Fibroblast of villous mesenchyme (primary cell): Measurements from ENCODE around the gene ALG1L2. TPM values are rescaled to one million over a fixed set of nuclear protein-coding genes. Genes with fewer than 3 reads are reported as not detected.
"Not testable (repeated sequence)": the region's sequence is repeated elsewhere in the genome, so short reads cannot be mapped to it uniquely, and the experiment has no call there.

ENCODE experiments used
- DNase-seq: peaks from one replicate; pipeline ENCODE4 v3.0.0-alpha.2; 2010; ENCODE audit warnings: low read depth
- H3K4me3 ChIP-seq: 2 replicates; pipeline ENCODE4 v1.5.1; 2011; ENCODE audit warnings: low read depth, mild to moderate bottlenecking, low read length
- CTCF ChIP-seq: IDR thresholded peaks from 2 replicates; pipeline ENCODE4 v1.5.1; 2012; ENCODE audit warnings: low read depth, mild to moderate bottlenecking, low read length; ENCODE audit not compliant: insufficient read depth
- total RNA-seq: library from RNA; depleted of rRNA; stranded (reverse); fragments of >200 nt; gene quantifications from 2 replicates; pipeline ENCODE4 v1.2.3, GENCODE V29; 2012

Gene ALG1L2, protein sequence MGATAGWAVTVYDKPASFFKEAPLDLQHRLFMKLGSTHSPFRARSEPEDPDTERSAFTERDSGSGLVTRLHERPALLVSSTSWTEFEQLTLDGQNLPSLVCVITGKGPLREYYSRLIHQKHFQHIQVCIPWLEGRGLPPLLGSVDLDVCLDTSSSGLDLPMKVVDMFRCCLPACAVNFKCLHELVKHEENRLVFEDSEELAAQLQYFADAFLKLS
- 0.86 TPM in 1 of 2 replicates, not detected in the other for total RNA-seq

DNA sequence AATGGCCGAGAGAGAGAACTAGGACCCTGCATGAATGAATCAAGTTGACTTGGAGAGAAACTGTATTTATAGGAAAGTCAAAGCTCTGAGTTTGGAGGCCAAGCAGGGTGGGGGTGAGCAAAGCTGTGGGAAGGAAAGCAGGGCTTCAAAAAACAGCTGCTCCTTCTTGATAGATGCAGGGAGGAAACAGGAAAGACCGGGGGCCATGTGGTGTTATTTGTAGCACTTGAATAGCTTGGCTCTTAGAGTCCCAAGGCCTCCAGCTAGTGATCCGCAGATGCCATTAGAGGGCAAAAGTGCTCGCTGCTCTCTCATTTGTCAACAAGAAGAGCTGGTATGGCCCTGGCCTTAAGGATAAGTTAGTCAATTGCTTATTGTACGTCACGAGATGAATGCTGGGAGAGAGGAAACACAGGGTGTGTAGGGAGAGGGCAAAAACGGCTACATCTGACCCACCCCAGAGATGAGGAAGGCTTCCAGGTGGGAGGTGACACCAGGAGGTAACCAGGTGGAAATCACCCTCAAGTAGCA, at the start of gene ALG1L2:
TSS of gene ALG1L2 (plus strand) at position 481 of the 531 bp plus-strand sequence. CDS start 186 bp downstream, outside the sequence.
- no peak for DNase-seq
- no peak for TF ChIP-seq CTCF

DNA sequence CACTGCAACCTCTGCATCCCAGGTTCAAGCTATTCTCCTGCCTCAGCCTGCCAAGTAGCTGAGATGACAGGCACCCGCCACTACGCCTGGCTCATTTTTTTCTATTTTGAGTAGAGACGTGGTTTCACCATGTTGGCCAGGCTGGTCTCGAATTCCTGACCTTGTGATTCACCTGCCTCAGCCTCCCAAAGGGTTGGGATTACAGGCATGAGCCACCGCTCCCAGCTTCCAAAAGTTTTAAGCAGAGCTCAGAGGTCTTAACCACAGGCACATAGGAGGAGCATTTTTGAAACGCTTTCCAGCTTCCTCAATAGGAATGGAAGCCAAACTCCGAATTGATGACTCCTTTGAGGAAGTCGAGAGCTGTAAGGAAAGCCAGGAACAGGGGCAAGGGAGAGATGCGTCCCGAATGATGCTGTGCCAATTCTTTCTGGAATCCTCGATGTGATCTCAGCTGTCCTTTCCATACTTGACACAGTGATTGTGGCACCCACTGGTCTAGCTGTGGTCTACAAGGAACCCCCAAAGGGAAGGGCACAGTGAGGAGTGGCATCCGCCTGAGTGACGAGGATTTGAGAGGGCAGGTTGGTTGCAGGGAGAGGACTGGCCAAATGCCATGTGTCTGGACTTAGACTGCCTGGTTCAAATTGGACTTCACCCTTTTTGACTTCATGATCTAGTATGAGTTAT, 44.4 kb upstream of the ALG1L2 start:
- not testable (repeated sequence) for DNase-seq, H3K4me3 ChIP-seq

More for the DNA sequence above, at the start of gene ALG1L2:
- no peak within 1 kb of the TSS for H3K4me3 ChIP-seq

GRCh38 chr3:130042736-130043135, 38.9 kb upstream of the ALG1L2 start:
- H3K4me3 ChIP-seq, DNase-seq: not testable (repeated sequence)

DNA sequence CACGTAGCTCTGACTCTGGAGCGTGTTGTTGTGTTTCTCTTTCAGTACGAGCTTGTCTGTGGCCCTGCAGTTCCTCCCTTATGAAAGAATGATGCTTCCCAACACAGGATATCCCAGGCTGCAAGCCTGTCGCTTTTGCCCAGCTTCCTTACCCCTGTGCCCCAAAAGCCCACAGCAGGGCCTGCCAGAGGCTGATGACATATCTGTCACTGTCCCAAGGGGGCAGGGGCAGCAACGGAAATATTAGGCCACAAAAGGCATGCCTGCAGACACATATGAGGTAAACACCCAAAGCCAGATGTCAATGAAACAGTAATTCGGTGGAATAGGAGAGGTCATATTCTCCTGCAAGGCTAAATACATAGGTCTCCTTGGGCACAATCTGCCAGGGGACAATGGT, 38.0 kb upstream of the ALG1L2 start:
- H3K4me3 ChIP-seq, DNase-seq: not testable (repeated sequence)

- H3K4me3 ChIP-seq = no peak overlapping the region
- no peak for DNase-seq
- no peak for TF ChIP-seq CTCF
Observed at GRCh38 chr3:130044370-130044769, 37.3 kb upstream of the ALG1L2 start.

- H3K4me3 ChIP-seq = no peak overlapping the region
- no peak for TF ChIP-seq CTCF
- no peak for DNase-seq
Observed at GRCh38 chr3:130048726-130049125, 32.9 kb upstream of the ALG1L2 start.

DNA sequence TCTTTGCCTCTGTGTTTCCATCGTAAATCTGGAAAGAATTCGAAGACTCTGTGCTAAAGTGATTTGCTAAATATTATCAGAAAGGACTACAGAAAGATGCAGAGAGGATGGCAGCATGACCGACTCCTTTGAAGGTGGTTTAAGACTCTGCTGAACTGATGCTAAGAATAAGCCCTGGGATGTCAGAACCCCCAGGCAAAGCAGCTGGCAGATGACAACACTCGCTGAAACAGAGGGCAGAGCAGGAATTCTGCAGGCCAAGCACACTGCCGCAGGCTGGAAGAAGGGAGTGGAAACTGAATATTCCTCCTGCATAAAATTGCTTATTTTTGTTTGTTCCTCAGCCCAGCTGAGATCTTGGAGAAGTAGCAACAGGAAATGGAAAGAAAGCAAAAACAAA, 29.3 kb upstream of the ALG1L2 start:
- not testable (repeated sequence) for DNase-seq, H3K4me3 ChIP-seq

DNA sequence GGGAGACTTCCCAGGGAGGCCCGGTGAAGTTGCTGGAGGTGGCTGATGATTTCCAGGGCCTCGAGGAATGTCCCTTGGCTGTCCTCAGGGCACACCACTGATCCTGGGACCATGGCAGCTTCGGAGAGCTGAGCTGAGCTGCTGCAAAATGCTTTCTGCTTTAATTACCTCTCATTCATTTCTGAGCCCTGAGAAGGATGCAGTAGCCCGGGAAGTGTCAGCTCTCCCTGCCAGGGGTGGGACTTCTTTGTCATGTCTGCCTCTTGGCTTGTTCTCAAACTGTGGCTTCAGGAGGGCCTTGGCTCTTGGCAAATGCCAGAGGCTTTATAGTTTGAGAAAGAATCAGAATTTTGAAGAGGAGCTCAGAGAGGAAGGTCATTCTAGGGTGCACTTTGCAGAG, 28.7 kb upstream of the ALG1L2 start:
- DNase-seq, H3K4me3 ChIP-seq: not testable (repeated sequence)

GRCh38 chr3:130057536-130058266, 23.9 kb upstream of the ALG1L2 start:
- H3K4me3 ChIP-seq, DNase-seq: not testable (repeated sequence)

- DNase-seq, H3K4me3 ChIP-seq: not testable (repeated sequence)
Observed at GRCh38 chr3:130058267-130058657, 23.4 kb upstream of the ALG1L2 start.

DNA sequence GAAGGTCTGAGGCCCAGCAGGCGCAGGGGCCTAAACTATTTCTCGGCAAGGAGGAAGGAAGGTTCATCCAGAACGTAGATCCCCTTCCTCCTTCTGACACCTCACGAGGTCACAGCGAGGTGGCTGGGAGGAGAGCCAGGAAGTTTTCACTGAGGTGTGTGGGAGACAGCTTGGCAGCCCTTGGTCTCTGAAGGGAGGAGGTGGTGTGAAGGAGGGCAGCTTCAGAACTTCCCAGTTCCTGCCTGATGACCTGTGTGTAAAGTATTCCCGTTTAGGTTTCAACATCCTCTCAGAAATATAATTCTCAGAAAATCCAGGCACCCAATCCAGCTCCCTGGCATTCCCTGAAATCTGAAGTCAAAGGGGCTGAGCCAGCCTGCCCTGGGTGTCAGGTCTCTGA, 22.9 kb upstream of the ALG1L2 start:
- not testable (repeated sequence) for DNase-seq, H3K4me3 ChIP-seq

DNA sequence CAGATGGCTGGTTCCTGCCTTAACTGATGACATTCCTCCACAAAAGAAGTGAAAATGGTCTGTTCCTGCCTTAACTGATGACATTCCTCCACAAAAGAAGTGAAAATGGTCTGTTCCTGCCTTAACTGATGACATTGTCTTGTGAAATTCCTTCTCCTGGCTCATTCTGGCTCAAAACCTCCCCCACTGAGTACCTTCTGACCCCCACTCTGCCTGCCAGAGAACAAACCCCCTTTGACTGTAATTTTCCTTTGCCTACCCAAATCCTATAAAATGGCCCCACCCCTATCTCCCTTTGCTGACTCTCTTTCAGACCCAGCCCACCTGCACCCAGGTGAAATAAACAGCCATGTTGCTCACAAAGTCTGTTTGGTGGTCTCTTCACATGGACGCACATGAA, 22.5 kb upstream of the ALG1L2 start:
- not testable (repeated sequence) for H3K4me3 ChIP-seq, DNase-seq
